Hair follicular keratinocyte (primary cell): ENCODE data around the gene WAPL. TPM values are rescaled to one million over a fixed set of nuclear protein-coding genes. Genes with fewer than 3 reads are reported as not detected.

Source experiments
- total RNA-seq: library from RNA; depleted of rRNA; stranded (reverse); fragments of >200 nt; gene quantifications from 2 replicates; pipeline ENCODE4 v1.2.3, GENCODE V29; 2015

Gene WAPL, protein sequence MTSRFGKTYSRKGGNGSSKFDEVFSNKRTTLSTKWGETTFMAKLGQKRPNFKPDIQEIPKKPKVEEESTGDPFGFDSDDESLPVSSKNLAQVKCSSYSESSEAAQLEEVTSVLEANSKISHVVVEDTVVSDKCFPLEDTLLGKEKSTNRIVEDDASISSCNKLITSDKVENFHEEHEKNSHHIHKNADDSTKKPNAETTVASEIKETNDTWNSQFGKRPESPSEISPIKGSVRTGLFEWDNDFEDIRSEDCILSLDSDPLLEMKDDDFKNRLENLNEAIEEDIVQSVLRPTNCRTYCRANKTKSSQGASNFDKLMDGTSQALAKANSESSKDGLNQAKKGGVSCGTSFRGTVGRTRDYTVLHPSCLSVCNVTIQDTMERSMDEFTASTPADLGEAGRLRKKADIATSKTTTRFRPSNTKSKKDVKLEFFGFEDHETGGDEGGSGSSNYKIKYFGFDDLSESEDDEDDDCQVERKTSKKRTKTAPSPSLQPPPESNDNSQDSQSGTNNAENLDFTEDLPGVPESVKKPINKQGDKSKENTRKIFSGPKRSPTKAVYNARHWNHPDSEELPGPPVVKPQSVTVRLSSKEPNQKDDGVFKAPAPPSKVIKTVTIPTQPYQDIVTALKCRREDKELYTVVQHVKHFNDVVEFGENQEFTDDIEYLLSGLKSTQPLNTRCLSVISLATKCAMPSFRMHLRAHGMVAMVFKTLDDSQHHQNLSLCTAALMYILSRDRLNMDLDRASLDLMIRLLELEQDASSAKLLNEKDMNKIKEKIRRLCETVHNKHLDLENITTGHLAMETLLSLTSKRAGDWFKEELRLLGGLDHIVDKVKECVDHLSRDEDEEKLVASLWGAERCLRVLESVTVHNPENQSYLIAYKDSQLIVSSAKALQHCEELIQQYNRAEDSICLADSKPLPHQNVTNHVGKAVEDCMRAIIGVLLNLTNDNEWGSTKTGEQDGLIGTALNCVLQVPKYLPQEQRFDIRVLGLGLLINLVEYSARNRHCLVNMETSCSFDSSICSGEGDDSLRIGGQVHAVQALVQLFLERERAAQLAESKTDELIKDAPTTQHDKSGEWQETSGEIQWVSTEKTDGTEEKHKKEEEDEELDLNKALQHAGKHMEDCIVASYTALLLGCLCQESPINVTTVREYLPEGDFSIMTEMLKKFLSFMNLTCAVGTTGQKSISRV (N-terminal part only)
- 19.7 and 22.6 TPM in 2 replicates for total RNA-seq

DNA sequence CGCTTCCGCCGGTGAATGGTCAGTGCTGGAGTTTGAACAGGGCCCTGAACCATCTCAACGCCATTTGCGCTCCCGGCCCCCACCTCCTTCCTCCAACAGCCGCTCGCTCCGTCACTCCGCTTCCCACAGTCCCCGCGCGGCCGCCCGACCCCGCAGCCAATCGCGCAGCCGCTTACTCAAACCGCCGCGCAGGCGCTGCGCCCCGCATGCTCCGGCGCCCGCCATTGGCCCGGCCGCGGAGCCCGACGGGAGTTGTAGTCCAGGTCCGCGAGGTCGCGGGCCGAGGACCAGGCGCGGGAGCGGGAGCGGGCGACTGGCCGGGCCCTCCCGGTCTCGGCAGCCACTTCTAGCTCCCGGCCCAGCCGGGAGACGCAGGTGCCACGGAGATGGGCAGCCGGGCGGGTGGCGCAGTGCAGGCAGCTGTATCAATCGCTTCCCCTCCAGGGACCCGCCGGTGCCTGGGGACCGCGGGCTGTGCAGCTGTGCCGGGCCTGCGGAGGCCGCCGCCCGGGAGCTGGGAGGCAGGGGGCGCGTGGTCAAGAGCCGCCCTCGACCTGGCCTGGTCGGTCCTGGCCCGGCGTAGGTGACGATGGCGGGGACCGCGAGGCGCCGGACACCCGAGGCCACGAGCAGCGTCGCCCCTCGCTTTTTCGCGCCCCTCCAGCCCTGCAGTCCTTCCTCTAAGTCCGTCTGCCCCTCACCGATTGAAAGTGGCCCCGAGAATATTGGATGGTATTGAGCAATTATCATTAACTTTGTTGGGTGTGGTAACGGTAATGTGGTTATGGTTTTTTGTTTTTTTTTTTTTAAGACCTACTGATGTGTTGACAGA, at the start of gene WAPL:
WAPL (minus strand) TSS at position 115 of the 832 bp plus-strand sequence. CDS start 3,723 bp downstream, outside the sequence.

Other genes with a start within 250 kb of the WAPL start
- 0.08 TPM in 1 of 2 replicates, not detected in the other for gene GRID1, start 155.0 kb downstream of the WAPL start, total RNA-seq
- not detected in 2 replicates for gene OPN4, start 132.8 kb upstream of the WAPL start, total RNA-seq
- not detected in 2 replicates for gene LDB3, start 146.7 kb upstream of the WAPL start, total RNA-seq
- gene BMPR1A, start 234.8 kb upstream of the WAPL start, total RNA-seq: 13.1 and 15.7 TPM in 2 replicates